PC-3 (cell line): Measurements from ENCODE around the gene EPS8. TPM values are rescaled to one million over a fixed set of nuclear protein-coding genes. Genes with fewer than 3 reads are reported as not detected.

ENCODE experiments used
- ATAC-seq: fragments of 200-7000 bp; cut with Tn5 transposase; 2 replicates; pipeline ENCODE4 v1.9.1; 2020; ENCODE audit warnings: mild to moderate bottlenecking, moderate library complexity
- BruUV-seq: library from RNA; stranded (reverse); fragments of 400-500 nt; replicated peaks from 2 replicates; lab custom pipeline; 2021; lab: Mats Ljungman, UMichigan
- CTCF ChIA-PET: fragments of 300-600 bp; sonication (Branson Sonifier 250); formaldehyde crosslinking; loops from one replicate; lab custom pipeline; 2022; ENCODE audit warnings: antibody characterized with exemption; lab: Charles Lee
- POLR2A ChIA-PET: fragments of 300-600 bp; sonication (Branson Sonifier 250); formaldehyde crosslinking; loops from one replicate; lab custom pipeline; 2022; ENCODE audit warnings: antibody characterized with exemption; ENCODE audit not compliant: unreplicated experiment; lab: Charles Lee
- DNase-seq: peaks from one replicate; pipeline ENCODE4 v3.0.0-alpha.2; 2015
- H2AFZ ChIP-seq: fragments of 300-600 bp; sonication (generic); 2 replicates; pipeline ENCODE4 v1.6.0; 2016; ENCODE audit warnings: antibody characterized with exemption, low read length
- H3F3A ChIP-seq: fragments of 300-600 bp; sonication (generic); one replicate; pipeline ENCODE4 v1.6.0; 2017; ENCODE audit warnings: antibody characterized with exemption, low read length, control low read depth, mild to moderate bottlenecking; ENCODE audit not compliant: unreplicated experiment
- H3K27ac ChIP-seq: fragments of 300-600 bp; sonication (generic); 2 replicates; pipeline ENCODE4 v1.5.1; 2016; ENCODE audit warnings: mild to moderate bottlenecking, low read length
- H3K27me3 ChIP-seq: fragments of 300-600 bp; sonication (generic); 2 replicates; pipeline ENCODE4 v1.6.1; 2016; ENCODE audit warnings: low read length, mixed read lengths
- H3K36me3 ChIP-seq: fragments of 300-600 bp; sonication (generic); 2 replicates; pipeline ENCODE4 v1.6.1; 2016; ENCODE audit warnings: low read depth, mixed run types, low read length, mixed read lengths
- H3K4me1 ChIP-seq: fragments of 300-600 bp; sonication (generic); 2 replicates; pipeline ENCODE4 v1.5.1; 2016; ENCODE audit warnings: low read length; ENCODE audit not compliant: insufficient read depth
- H3K4me2 ChIP-seq: fragments of 300-600 bp; sonication (generic); 2 replicates; pipeline ENCODE4 v1.6.0; 2016; ENCODE audit warnings: low read length
- H3K4me3 ChIP-seq: fragments of 300-600 bp; sonication (generic); 2 replicates; pipeline ENCODE4 v1.5.1; 2016; ENCODE audit warnings: mild to moderate bottlenecking, low read length, mixed read lengths
- H3K79me2 ChIP-seq: fragments of 300-600 bp; sonication (generic); 2 replicates; pipeline ENCODE4 v1.6.1; 2017; ENCODE audit warnings: low read length, mixed read lengths
- H3K9ac ChIP-seq: fragments of 300-600 bp; sonication (generic); 2 replicates; pipeline ENCODE4 v1.6.0; 2016; ENCODE audit warnings: mild to moderate bottlenecking, low read length
- H3K9me2 ChIP-seq: fragments of 300-600 bp; sonication (generic); replicated peaks from 2 replicates; pipeline ENCODE4 v1.6.1; 2016; ENCODE audit warnings: mixed run types, low read length, mixed read lengths
- H3K9me3 ChIP-seq: fragments of 300-600 bp; sonication (generic); 2 replicates; pipeline ENCODE4 v1.6.1; 2016; ENCODE audit warnings: low read length, mixed read lengths
- H4K20me1 ChIP-seq: fragments of 300-600 bp; sonication (generic); 2 replicates; pipeline ENCODE4 v1.6.1; 2016; ENCODE audit warnings: low read length, mixed read lengths
- EZH2phosphoT487 ChIP-seq: fragments of 300-600 bp; sonication (generic); IDR thresholded peaks from 2 replicates; pipeline ENCODE4 v1.6.1; 2018; ENCODE audit warnings: mild to moderate bottlenecking, antibody characterized with exemption, low read length, borderline replicate concordance
- intact Hi-C: fragments of 100-400 bp; cut with micrococcal nuclease; formaldehyde crosslinking; loops from 2 replicates; pipeline ENCODE4 v1.9.0; 2023
- total RNA-seq: library from RNA; depleted of rRNA; stranded (reverse); fragments of >200 nt; gene quantifications from 2 replicates; pipeline ENCODE4 v1.2.3, GENCODE V29; 2014
- TF ChIP-seq, protein P1 (sequence below): fragments of 300-600 bp; sonication (generic); conservative IDR thresholded peaks from 2 replicates; pipeline ENCODE4 v1.5.1; 2017; ENCODE audit warnings: antibody characterized with exemption, low read depth, mild to moderate bottlenecking, low read length

EPS8 gene
- total RNA-seq, 1 experiment from 2014 or later = 47.4 TPM

DNA sequence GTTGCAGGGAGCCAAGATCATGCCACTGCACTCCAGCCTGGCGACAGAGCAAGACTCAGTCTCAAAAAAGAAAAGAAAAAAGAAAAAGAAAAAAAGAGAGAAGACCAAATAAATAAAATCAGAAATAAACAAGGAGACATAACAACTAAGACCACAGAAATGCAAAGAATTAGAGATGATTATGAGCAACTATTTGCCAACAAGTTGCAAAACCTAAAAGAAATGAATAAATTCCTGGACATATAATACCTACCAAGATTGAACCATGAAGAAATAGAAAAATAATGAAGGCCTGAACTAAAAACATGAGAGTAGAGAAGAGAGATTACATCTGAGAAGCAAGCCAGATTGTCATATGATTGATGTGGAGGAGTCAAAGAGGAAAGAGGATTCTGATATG lies 17.6 kb upstream of the EPS8 start:
- Histone ChIP-seq H3K9me3 (no peaks in the 10 kb centered on the region), H3K79me2 (no peaks in the 10 kb centered on the region), H4K20me1 (no peaks in the 10 kb centered on the region), H3K4me2 (no peak overlapping the region), H2AFZ (no peak overlapping the region), H3K9ac (no peak overlapping the region), H3K27ac (no peak overlapping the region), H3K4me3 (no peak overlapping the region), H3K27me3 (no peaks in the 10 kb centered on the region), H3K4me1 (peaks cover 8% of the 10 kb centered on the region), H3K9me2 (no peaks in the 10 kb centered on the region), H3K36me3 (no peaks in the 10 kb centered on the region), H3F3A (peaks cover 5% of the 10 kb centered on the region)
- intact Hi-C loops = no loop called here
- DNase-seq (no peak), ATAC-seq (no peak)
- TF ChIP-seq, protein P1, sequence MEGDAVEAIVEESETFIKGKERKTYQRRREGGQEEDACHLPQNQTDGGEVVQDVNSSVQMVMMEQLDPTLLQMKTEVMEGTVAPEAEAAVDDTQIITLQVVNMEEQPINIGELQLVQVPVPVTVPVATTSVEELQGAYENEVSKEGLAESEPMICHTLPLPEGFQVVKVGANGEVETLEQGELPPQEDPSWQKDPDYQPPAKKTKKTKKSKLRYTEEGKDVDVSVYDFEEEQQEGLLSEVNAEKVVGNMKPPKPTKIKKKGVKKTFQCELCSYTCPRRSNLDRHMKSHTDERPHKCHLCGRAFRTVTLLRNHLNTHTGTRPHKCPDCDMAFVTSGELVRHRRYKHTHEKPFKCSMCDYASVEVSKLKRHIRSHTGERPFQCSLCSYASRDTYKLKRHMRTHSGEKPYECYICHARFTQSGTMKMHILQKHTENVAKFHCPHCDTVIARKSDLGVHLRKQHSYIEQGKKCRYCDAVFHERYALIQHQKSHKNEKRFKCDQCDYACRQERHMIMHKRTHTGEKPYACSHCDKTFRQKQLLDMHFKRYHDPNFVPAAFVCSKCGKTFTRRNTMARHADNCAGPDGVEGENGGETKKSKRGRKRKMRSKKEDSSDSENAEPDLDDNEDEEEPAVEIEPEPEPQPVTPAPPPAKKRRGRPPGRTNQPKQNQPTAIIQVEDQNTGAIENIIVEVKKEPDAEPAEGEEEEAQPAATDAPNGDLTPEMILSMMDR = no peak
- POLR2A ChIA-PET = no interaction called here
- CTCF ChIA-PET = no interaction called here
- BruUV-seq = no TSS peak

GRCh38 chr12:15801770-15802744 lies 12.9 kb upstream of the EPS8 start:
- POLR2A ChIA-PET = no interaction called here
- Histone ChIP-seq H3K27me3 (no peaks in the 10 kb centered on the region), H2AFZ (peak overlapping the region; percentile 40), H3K4me3 (0 out of 2 replicates have a peak overlapping the region, but pooled peaks have one; percentile 12), H3K36me3 (no peaks in the 10 kb centered on the region), H3K79me2 (no peaks in the 10 kb centered on the region), H4K20me1 (no peaks in the 10 kb centered on the region), H3K4me2 (peak overlapping the region; percentile 53), H3K4me1 (peaks cover 26% of the 10 kb centered on the region), H3K9ac (peak overlapping the region; percentile 43), H3K9me3 (no peaks in the 10 kb centered on the region), H3K27ac (peak overlapping the region; percentile 82), H3F3A (peaks cover 5% of the 10 kb centered on the region), H3K9me2 (no peaks in the 10 kb centered on the region)
- CTCF ChIA-PET = no interaction called here
- no TSS peak for BruUV-seq
- peak; percentile 70 for ATAC-seq
- TF ChIP-seq, protein P1 = no peak
- TF ChIP-seq EZH2phosphoT487 = no peak
- intact Hi-C loops = no loop called here
- peak; percentile 77 for DNase-seq

GRCh38 chr12:15800278-15800677 lies 11.1 kb upstream of the EPS8 start:
- TF ChIP-seq, protein P1 = no peak
- H3K79me2 ChIP-seq = no peaks in the 10 kb centered on the region
- H3K36me3 ChIP-seq = no peaks in the 10 kb centered on the region
- no peaks in the 10 kb centered on the region for H3K27me3 ChIP-seq
- intact Hi-C loops = no loop called here
- H3K9ac ChIP-seq = no peak overlapping the region
- H3F3A ChIP-seq = peaks cover 5% of the 10 kb centered on the region
- CTCF ChIA-PET = no interaction called here
- H4K20me1 ChIP-seq = no peaks in the 10 kb centered on the region
- no TSS peak for BruUV-seq
- no peaks in the 10 kb centered on the region for H3K9me2 ChIP-seq
- H3K9me3 ChIP-seq = no peaks in the 10 kb centered on the region
- no peak overlapping the region for H3K4me2 ChIP-seq
- H3K27ac ChIP-seq = no peak overlapping the region
- no peak overlapping the region for H3K4me3 ChIP-seq
- no peak overlapping the region for H2AFZ ChIP-seq
- POLR2A ChIA-PET = no interaction called here
- peaks cover 36% of the 10 kb centered on the region for H3K4me1 ChIP-seq
- DNase-seq = no peak
- no peak for ATAC-seq
